Loucy (cell line): ENCODE results near the gene ST3GAL3.

Experiments
- EZH2phosphoT487 ChIP-seq: fragments of 200-600 bp; IDR thresholded peaks from 2 replicates; pipeline ENCODE4 v1.6.1; 2018; ENCODE audit warnings: antibody characterized with exemption, mild to moderate bottlenecking, moderate library complexity, borderline replicate concordance
- TF ChIP-seq, protein P1 (sequence below): fragments of 200-600 bp; sonication (generic); conservative IDR thresholded peaks from 2 replicates; pipeline ENCODE4 v1.5.1; 2014; ENCODE audit warnings: mild to moderate bottlenecking, antibody characterized with exemption, low read length

DNA sequence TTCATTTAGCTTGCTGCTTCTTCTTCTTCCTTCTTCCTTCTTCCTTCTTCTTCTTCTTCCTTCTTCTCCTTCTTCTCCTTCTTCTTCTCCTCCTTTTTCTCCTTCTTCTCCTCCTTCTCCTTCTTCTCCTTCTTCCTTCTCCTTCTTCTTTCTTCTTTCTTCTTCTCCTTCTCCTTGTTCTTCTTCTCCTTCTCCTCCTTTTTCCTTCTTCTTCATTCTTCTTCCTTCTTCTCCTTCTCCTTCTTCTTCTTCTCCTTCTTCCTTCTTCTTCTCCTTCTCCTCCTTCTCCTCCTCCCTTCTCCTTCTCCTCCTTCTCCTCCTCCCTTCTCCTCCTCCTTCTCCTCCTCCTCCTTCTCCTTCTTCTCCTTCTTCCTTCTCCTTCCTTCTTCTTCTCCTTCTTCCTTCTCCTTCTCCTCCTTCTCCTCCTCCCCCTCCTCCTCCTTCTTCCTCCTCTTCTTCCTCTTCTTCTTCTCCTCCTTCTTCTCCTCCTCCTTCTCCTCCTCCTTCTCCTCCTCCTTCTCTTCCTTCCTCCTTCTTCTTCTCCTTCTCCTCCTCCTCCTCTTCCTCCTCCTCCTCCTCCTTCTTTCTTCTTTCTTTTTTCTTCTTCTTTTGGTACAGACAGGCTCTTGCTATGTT lies 110.1 kb downstream of the ST3GAL3 start:
- TF ChIP-seq, protein P1, sequence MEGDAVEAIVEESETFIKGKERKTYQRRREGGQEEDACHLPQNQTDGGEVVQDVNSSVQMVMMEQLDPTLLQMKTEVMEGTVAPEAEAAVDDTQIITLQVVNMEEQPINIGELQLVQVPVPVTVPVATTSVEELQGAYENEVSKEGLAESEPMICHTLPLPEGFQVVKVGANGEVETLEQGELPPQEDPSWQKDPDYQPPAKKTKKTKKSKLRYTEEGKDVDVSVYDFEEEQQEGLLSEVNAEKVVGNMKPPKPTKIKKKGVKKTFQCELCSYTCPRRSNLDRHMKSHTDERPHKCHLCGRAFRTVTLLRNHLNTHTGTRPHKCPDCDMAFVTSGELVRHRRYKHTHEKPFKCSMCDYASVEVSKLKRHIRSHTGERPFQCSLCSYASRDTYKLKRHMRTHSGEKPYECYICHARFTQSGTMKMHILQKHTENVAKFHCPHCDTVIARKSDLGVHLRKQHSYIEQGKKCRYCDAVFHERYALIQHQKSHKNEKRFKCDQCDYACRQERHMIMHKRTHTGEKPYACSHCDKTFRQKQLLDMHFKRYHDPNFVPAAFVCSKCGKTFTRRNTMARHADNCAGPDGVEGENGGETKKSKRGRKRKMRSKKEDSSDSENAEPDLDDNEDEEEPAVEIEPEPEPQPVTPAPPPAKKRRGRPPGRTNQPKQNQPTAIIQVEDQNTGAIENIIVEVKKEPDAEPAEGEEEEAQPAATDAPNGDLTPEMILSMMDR, result no peak
- no peak for TF ChIP-seq EZH2phosphoT487
